Liver (tissue), 3 donors: ENCODE measurements around the gene LYRM4.

Experiments
- TAF1 ChIP-seq: conservative IDR thresholded peaks from 2 replicates; pipeline ENCODE4 v1.6.1; 2016; ENCODE audit warnings: antibody characterized with exemption, mild to moderate bottlenecking
- TF ChIP-seq, protein P1 (sequence below): IDR thresholded peaks from 2 replicates; pipeline ENCODE4 v1.6.1; 2016; ENCODE audit warnings: antibody characterized with exemption, mild to moderate bottlenecking
- TF ChIP-seq, protein P2 (sequence below): fragments of 150-350 bp; IDR thresholded peaks from 2 replicates; pipeline ENCODE4 v1.5.1; 2017; ENCODE audit warnings: improper control_type of control experiment, low read depth, low read length; ENCODE audit not compliant: missing input control
- donor health status: healthy.
- donor health status: healthy.

DNA sequence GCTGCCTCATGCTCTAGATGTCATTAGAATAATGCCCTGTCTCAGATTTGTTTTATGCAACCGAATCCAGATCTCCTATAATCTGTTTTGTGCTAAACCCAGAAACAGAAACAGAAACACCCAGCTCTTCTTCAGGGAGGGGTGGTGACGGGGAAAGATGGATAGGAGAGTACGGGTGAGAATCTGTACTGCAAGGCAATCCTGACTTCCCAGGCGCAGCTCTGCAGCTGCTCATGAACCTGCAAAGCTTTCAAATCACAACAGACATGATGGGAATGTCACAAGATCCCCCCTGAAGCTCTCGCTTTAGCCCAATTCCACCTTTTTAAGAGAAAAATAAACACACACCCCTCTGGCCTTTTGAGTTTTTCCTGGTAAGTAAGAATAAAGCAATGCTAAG, 104.1 kb downstream of the LYRM4 start:
- TF ChIP-seq, protein P1, sequence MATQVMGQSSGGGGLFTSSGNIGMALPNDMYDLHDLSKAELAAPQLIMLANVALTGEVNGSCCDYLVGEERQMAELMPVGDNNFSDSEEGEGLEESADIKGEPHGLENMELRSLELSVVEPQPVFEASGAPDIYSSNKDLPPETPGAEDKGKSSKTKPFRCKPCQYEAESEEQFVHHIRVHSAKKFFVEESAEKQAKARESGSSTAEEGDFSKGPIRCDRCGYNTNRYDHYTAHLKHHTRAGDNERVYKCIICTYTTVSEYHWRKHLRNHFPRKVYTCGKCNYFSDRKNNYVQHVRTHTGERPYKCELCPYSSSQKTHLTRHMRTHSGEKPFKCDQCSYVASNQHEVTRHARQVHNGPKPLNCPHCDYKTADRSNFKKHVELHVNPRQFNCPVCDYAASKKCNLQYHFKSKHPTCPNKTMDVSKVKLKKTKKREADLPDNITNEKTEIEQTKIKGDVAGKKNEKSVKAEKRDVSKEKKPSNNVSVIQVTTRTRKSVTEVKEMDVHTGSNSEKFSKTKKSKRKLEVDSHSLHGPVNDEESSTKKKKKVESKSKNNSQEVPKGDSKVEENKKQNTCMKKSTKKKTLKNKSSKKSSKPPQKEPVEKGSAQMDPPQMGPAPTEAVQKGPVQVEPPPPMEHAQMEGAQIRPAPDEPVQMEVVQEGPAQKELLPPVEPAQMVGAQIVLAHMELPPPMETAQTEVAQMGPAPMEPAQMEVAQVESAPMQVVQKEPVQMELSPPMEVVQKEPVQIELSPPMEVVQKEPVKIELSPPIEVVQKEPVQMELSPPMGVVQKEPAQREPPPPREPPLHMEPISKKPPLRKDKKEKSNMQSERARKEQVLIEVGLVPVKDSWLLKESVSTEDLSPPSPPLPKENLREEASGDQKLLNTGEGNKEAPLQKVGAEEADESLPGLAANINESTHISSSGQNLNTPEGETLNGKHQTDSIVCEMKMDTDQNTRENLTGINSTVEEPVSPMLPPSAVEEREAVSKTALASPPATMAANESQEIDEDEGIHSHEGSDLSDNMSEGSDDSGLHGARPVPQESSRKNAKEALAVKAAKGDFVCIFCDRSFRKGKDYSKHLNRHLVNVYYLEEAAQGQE: no peak
- TF ChIP-seq, protein P2, sequence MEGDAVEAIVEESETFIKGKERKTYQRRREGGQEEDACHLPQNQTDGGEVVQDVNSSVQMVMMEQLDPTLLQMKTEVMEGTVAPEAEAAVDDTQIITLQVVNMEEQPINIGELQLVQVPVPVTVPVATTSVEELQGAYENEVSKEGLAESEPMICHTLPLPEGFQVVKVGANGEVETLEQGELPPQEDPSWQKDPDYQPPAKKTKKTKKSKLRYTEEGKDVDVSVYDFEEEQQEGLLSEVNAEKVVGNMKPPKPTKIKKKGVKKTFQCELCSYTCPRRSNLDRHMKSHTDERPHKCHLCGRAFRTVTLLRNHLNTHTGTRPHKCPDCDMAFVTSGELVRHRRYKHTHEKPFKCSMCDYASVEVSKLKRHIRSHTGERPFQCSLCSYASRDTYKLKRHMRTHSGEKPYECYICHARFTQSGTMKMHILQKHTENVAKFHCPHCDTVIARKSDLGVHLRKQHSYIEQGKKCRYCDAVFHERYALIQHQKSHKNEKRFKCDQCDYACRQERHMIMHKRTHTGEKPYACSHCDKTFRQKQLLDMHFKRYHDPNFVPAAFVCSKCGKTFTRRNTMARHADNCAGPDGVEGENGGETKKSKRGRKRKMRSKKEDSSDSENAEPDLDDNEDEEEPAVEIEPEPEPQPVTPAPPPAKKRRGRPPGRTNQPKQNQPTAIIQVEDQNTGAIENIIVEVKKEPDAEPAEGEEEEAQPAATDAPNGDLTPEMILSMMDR: no peak
- no peak for TF ChIP-seq TAF1
